Kidney (tissue), 14 donors: ENCODE data around the gene GXYLT1. TPM values are rescaled to one million over a fixed set of nuclear protein-coding genes. Genes with fewer than 3 reads are reported as not detected.

Source experiments
- DNase-seq, 5 donors: peaks; one replicate each; pipeline ENCODE4 v3.0.0-alpha.2; 2013 to 2020
- FAIRE-seq: peaks from 2 replicates; lab custom pipeline; 2012; peaks lifted over from hg19 to GRCh38; lab: Jason Lieb, UNC
- H3K27ac ChIP-seq, 2 donors: one replicate each; pipeline ENCODE4 v1.7.0; 2013; ENCODE audit warnings: low read depth in 2 of 2, low read length in 2 of 2, inconsistent platforms in 1 of 2
- H3K27me3 ChIP-seq: one replicate; pipeline ENCODE4 v1.7.1; 2013; ENCODE audit warnings: low read length, inconsistent platforms; ENCODE audit not compliant: control insufficient read depth, insufficient read depth
- H3K36me3 ChIP-seq, 3 donors: one replicate each; pipeline versions ENCODE4 v1.7.0 to v1.7.1; 2013; ENCODE audit warnings: low read length in 3 of 3, control low read depth in 1 of 3, inconsistent platforms in 1 of 3; ENCODE audit not compliant: insufficient read depth in 3 of 3, control insufficient read depth in 2 of 3
- H3K4me1 ChIP-seq, 3 donors: one replicate each; pipeline versions ENCODE4 v1.7.0 to v1.7.1; 2013; ENCODE audit warnings: low read length in 3 of 3, inconsistent platforms in 1 of 3, low read depth in 1 of 3; ENCODE audit not compliant: control insufficient read depth in 2 of 3, insufficient read depth in 2 of 3
- H3K4me3 ChIP-seq, 3 donors: one replicate each; pipeline versions ENCODE4 v1.7.0 to v1.8.1; 2013; ENCODE audit warnings: low read length in 3 of 3, control low read depth in 1 of 3, inconsistent platforms in 1 of 3
- H3K9ac ChIP-seq, 3 donors: one replicate each; pipeline versions ENCODE4 v1.7.0 to v1.7.1; 2013; ENCODE audit warnings: low read length in 3 of 3, control low read depth in 1 of 3, inconsistent platforms in 1 of 3
- H3K9me3 ChIP-seq, 3 donors: one replicate each; pipeline versions ENCODE4 v1.7.0 to v1.7.1; 2013; ENCODE audit warnings: low read length in 3 of 3, control low read depth in 1 of 3, inconsistent platforms in 1 of 3; ENCODE audit not compliant: control insufficient read depth in 2 of 3, insufficient read depth in 1 of 3
- CTCF ChIP-seq: IDR thresholded peaks from 3 replicates; pipeline ENCODE4 v1.5.1; 2012; ENCODE audit warnings: mild to moderate bottlenecking, moderate library complexity, borderline replicate concordance; ENCODE audit not compliant: insufficient read depth; ENCODE audit errors: extremely low read depth
- intact Hi-C: fragments of 100-400 bp; cut with DNase I; formaldehyde crosslinking; loops from one replicate; pipeline ENCODE4 v1.11.1; 2022
- polyA plus RNA-seq: library from polyadenylated mRNA; stranded (reverse); fragments of 350-450 nt; fragmentation: Illumina TruSeq; extraction: RNeasy Lipid Tissue Mini Kit (QIAGEN cat#74804); gene quantifications from one replicate; pipeline ENCODE4 v1.2.3, GENCODE V29; 2014; ENCODE audit warnings: low read depth, low replicate concordance; ENCODE audit not compliant: insufficient read depth
- total RNA-seq: library from RNA; stranded (reverse); fragmentation: NEBNext Ultra II Directional; extraction: Animal tissue kit (Norgen Biotek cat#: 25700); gene quantifications from one replicate; pipeline ENCODE4 v1.2.1, GENCODE V29; 2021
- donor health status: control.
- donor health status: control.
- donor health status: control.
- donor health status: control.
- donor health status: control.
- donor health status: DM: yes; HTN: yes; CAD: no.
- donor health status: Normal renal cell carcinoma (clear cell type).

GXYLT1 gene
- total and polyA plus RNA-seq, 2 donors from 2014 or later = 3.2 to 13.4 TPM

DNA sequence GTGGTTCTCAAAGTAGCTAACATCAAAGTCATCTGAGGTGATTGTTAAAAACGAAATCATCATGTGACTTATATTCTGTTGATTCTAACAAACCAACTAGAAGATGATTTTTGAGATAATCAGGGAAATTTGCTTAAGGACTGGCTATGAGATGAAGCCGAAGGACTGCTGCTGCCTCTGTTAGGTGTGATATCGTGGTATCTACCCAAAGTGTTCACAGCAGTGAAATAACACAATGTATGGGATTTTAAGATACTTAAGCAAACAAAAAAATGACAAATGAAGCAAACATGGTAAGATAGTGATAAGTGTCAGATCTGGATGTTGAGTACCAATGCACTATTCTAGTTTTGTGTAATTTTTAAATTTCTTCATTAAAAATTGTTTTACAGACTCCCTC, 59.1 kb downstream of the GXYLT1 start:
- no peak for DNase-seq
- TF ChIP-seq CTCF = no peak

DNA sequence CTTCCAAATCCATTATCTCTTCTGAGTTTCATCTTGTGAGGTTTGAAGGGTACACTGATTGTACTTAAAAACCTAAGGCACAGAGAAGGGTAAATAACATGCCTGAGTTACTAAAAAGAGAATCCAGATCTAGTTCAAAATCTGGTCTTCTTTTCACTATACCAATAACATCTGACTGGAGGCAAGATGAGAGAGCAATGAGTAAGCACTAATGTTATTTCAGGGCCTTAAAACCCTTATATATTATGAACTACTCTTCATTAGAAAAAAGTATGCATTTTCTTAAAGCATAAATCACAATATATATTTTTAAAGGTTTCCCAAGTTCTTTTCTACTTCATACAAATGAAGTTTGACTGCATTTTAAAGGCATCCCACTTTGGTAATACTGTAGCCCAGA, 60.2 kb downstream of the GXYLT1 start:
- Histone ChIP-seq H3K9ac (no peak overlapping the region), H3K27ac (no peak overlapping the region), H3K9me3 (no peaks in the 10 kb centered on the region), H3K4me1 (no peaks in the 10 kb centered on the region), H3K27me3 (no peaks in the 10 kb centered on the region), H3K36me3 (peaks cover 0 to 2% (median 0%) of the 10 kb centered on the region in 3 donors), H3K4me3 (no peak overlapping the region)
- intact Hi-C loops = no loop called here
- TF ChIP-seq CTCF = no peak
- DNase-seq (no peak), FAIRE-seq (no peak)

More for the DNA sequence above, 59.1 kb downstream of the GXYLT1 start:
- H3K9ac ChIP-seq = no peak overlapping the region
- no peak overlapping the region for H3K4me3 ChIP-seq
- FAIRE-seq = no peak
- intact Hi-C loops = no loop called here
- no peak overlapping the region for H3K27ac ChIP-seq
- H3K36me3 ChIP-seq = peaks cover 0 to 2% (median 0%) of the 10 kb centered on the region in 3 donors
- no peaks in the 10 kb centered on the region for H3K4me1 ChIP-seq
- no peaks in the 10 kb centered on the region for H3K9me3 ChIP-seq
- no peaks in the 10 kb centered on the region for H3K27me3 ChIP-seq

DNA sequence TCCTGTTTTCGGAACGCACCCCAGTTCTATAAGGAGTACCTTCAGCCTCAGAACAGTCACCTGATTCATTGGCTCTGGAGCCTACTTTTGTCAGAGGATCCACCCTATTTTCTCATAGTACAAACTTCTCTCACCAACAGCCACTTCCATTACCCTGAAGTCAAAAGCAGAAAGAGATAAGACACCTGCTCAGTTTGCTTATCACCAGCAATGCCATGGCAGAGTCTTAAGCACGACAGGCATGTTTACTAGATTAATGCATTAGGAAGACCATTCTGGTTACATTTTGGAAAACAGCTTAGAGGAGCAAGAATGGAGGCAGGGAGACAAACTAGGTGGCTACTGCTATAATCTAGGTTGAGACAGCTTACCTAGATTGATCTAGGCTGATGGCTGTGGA, 67.7 kb downstream of the GXYLT1 start:
- FAIRE-seq (no peak), DNase-seq (no peak)
- Histone ChIP-seq H3K4me1 (no peaks in the 10 kb centered on the region), H3K9ac (no peak overlapping the region), H3K4me3 (no peak overlapping the region), H3K9me3 (no peaks in the 10 kb centered on the region), H3K27ac (no peak overlapping the region), H3K27me3 (no peaks in the 10 kb centered on the region), H3K36me3 (no peaks in the 10 kb centered on the region)
- no peak for TF ChIP-seq CTCF
- intact Hi-C loops = no loop called here

GRCh38 chr12:42070036-42070435, 74.6 kb downstream of the GXYLT1 start:
- Histone ChIP-seq H3K9ac (no peak overlapping the region), H3K4me1 (no peaks in the 10 kb centered on the region), H3K4me3 (no peak overlapping the region), H3K27ac (no peak overlapping the region), H3K27me3 (no peaks in the 10 kb centered on the region), H3K9me3 (no peaks in the 10 kb centered on the region), H3K36me3 (no peaks in the 10 kb centered on the region)
- intact Hi-C loops = no loop called here
- no peak for DNase-seq
- FAIRE-seq = no peak
- TF ChIP-seq CTCF = no peak
